ENCODE data around the gene CLDN12. TPM values are rescaled to one million over a fixed set of nuclear protein-coding genes. Genes with fewer than 3 reads are reported as not detected.

Gene CLDN12
- total and polyA plus RNA-seq, 12 donors = 12.6 to 47.6 (median 37.4) TPM

DNA sequence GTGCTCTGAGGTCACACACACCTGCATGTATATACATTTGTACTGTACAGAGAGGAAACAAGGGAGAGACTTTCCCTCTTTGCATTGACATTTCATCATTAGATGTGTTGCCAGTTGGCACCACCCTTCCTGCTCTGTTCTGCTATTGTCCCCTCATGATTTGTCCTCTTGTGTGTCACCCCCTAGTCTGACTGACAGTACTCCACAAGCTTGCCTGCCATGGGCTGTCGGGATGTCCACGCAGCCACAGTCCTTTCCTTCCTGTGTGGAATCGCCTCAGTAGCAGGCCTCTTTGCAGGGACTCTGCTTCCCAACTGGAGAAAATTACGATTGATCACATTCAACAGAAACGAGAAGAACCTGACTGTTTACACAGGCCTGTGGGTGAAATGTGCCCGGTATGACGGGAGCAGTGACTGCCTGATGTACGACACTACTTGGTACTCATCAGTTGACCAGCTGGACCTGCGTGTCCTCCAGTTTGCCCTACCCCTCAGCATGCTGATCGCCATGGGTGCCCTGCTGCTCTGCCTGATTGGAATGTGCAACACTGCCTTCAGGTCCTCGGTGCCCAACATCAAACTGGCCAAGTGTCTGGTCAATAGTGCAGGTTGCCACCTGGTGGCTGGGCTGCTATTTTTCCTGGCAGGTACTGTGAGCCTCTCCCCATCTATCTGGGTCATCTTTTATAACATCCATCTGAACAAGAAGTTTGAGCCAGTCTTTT is 9.4 kb downstream of the CLDN12 start:
- intact Hi-C loops (cut with DNase I) = loop anchor here in 1 of 10 donors (10.0 kb wide), 1 partner anchor 98 kb away; no protein-coding TSS in a partner anchor
- 90 to 92% methylated on average over 11 of the region's 11 CpGs for WGBS, 2 donors
- ATAC-seq (peak in 5 of 8 donors; percentile 30 to 69 (median 36)), DNase-seq (no peak)
- peak in 3 of 9 donors; percentile 19 to 26 (median 20) for TF ChIP-seq CTCF (IDR thresholded peaks at IDR 0.05)
- Histone ChIP-seq H3K27me3 (no peaks in the 10 kb centered on the region), H3K4me1 (peaks cover 0 to 50% (median 13%) of the 10 kb centered on the region in 9 donors), H3K36me3 (peaks cover 0 to 78% (median 8%) of the 10 kb centered on the region in 9 donors), H3K27ac (peak overlapping the region in 1 of 10 donors; percentile 40), H3K9me3 (no peaks in the 10 kb centered on the region), H3K4me3 (no peak overlapping the region)

- no peaks in the 10 kb centered on the region for H3K27me3 ChIP-seq
- ATAC-seq (no peak), DNase-seq (no peak)
- no peak overlapping the region for H3K4me3 ChIP-seq
- intact Hi-C loops (cut with DNase I) = loop anchor here in 1 of 10 donors (10.0 kb wide), 1 partner anchor 98 kb away; no protein-coding TSS in a partner anchor
- no peak overlapping the region for H3K27ac ChIP-seq
- WGBS, 2 donors = 97% methylated on average over 2 of the region's 2 CpGs
- peaks cover 0 to 72% (median 8%) of the 10 kb centered on the region in 9 donors for H3K36me3 ChIP-seq
- no peaks in the 10 kb centered on the region for H3K9me3 ChIP-seq
- peaks cover 0 to 48% (median 13%) of the 10 kb centered on the region in 9 donors for H3K4me1 ChIP-seq
- no peak for TF ChIP-seq CTCF (IDR thresholded peaks at IDR 0.05)
Measured at GRCh38 chr7:90413185-90413528, 9.9 kb downstream of the CLDN12 start.

DNA sequence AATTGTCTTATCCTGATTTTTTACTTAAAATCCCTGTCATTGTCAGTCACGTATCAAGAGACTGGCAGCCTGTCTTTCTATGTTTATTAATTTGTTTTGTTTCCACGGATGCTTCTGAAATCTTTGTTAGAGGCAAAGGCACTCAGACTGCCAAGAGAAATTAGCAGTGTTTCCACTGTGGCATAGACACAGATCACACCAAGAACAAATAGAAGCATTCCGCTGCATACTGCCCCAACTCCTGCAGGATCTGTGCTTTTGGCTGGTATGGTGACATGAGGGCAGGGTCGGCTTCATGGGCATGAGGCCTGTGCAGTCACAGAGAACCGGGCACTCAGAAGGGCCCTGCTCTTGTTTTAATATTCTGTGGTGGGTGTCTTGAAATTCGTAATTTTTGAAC is 18.4 kb downstream of the CLDN12 start:
- H3K27ac ChIP-seq = peak overlapping the region in 4 of 10 donors; percentile 7 to 46 (median 44)
- WGBS, 2 donors = 59 to 66% methylated on average over 6 of the region's 6 CpGs

DNA sequence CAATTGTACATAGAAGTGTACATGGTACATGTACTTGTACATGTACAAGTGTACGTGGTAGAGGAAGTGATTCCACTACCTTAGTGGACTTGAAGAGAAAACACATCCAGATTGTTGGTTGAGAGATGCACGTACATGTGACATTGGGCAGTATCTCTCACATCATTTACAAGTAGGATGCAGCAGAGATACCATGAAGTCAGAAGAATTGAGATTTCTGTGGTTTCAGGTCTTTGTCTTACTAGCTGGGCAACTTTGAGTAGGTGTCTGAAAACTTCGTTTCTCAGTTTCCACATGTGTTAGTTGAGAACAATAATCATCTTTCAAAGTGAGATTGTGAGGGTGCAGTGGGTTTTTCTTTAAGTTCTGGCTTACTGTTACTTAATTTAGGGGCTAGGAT is 21.5 kb downstream of the CLDN12 start:
- Histone ChIP-seq H3K36me3 (no peaks in the 10 kb centered on the region), H3K4me3 (no peak overlapping the region), H3K4me1 (peaks cover 0 to 14% (median 0%) of the 10 kb centered on the region in 9 donors), H3K27ac (no peak overlapping the region), H3K27me3 (no peaks in the 10 kb centered on the region), H3K9me3 (no peaks in the 10 kb centered on the region)
- intact Hi-C loops (cut with DNase I) = loop anchor here in 9 of 10 donors (5.0 to 10.0 kb wide), 7 partner anchors 110 to 272 kb away; partner anchors contain the start of gene STEAP1 (in 4 of the 9)
- WGBS, 2 donors = 91 to 92% methylated on average over 3 of the region's 3 CpGs
- TF ChIP-seq CTCF (IDR thresholded peaks at IDR 0.05) = no peak
- DNase-seq (no peak), ATAC-seq (no peak)

More for the DNA sequence above, 18.4 kb downstream of the CLDN12 start:
- TF ChIP-seq CTCF (IDR thresholded peaks at IDR 0.05) = no peak
- peaks cover 0 to 14% (median 0%) of the 10 kb centered on the region in 9 donors for H3K4me1 ChIP-seq
- no peaks in the 10 kb centered on the region for H3K36me3 ChIP-seq
- DNase-seq (no peak), ATAC-seq (peak in 6 of 8 donors; percentile 51 to 94 (median 63))
- intact Hi-C loops (cut with DNase I) = loop anchor here in 5 of 10 donors (10.0 kb wide), 4 partner anchors 107 to 267 kb away; partner anchors contain the start of gene STEAP1 (in 1 of the 5)
- no peaks in the 10 kb centered on the region for H3K27me3 ChIP-seq
- no peaks in the 10 kb centered on the region for H3K9me3 ChIP-seq
- H3K4me3 ChIP-seq = no peak overlapping the region
